Endodermal cell (in vitro differentiated cells): ENCODE measurements around the gene HYCC1. TPM values are rescaled to one million over a fixed set of nuclear protein-coding genes. Genes with fewer than 3 reads are reported as not detected.

Experiments
- DNase-seq: peaks from one replicate; pipeline ENCODE4 v3.0.0-alpha.2; 2017
- H3K27ac ChIP-seq: 2 replicates; pipeline ENCODE4 v1.5.1; 2013; ENCODE audit warnings: mild to moderate bottlenecking, low read depth, low read length, moderate library complexity
- H3K27me3 ChIP-seq: 2 replicates; pipeline ENCODE4 v1.6.1; 2013; ENCODE audit warnings: mild to moderate bottlenecking, low read length, moderate library complexity; ENCODE audit not compliant: insufficient read depth, control insufficient read depth, poor library complexity, severe bottlenecking
- H3K36me3 ChIP-seq: 2 replicates; pipeline ENCODE4 v1.7.0; 2013; ENCODE audit warnings: mild to moderate bottlenecking, low read length, moderate library complexity; ENCODE audit not compliant: control insufficient read depth, insufficient read depth
- H3K4me1 ChIP-seq: one replicate; pipeline ENCODE4 v1.7.0; 2013; ENCODE audit warnings: low read length; ENCODE audit not compliant: control insufficient read depth, insufficient read depth
- H3K4me3 ChIP-seq: 2 replicates; pipeline ENCODE4 v1.5.1; 2013; ENCODE audit warnings: mild to moderate bottlenecking, low read length, moderate library complexity
- H3K9ac ChIP-seq: 2 replicates; pipeline ENCODE4 v1.6.1; 2013; ENCODE audit warnings: mild to moderate bottlenecking, low read length, moderate library complexity; ENCODE audit not compliant: poor library complexity, severe bottlenecking; ENCODE audit errors: extremely low read depth
- H3K9me3 ChIP-seq: 2 replicates; pipeline ENCODE4 v1.6.1; 2013; ENCODE audit warnings: mild to moderate bottlenecking, low read length, moderate library complexity; ENCODE audit not compliant: control insufficient read depth
- H3K27ac Mint-ChIP-seq: 2 replicates; pipeline ENCODE4 v1.8.0; 2020; ENCODE audit warnings: mixed read lengths
- H3K27me3 Mint-ChIP-seq: 2 replicates; pipeline ENCODE4 v1.8.0; 2021; ENCODE audit warnings: mild to moderate bottlenecking, mixed read lengths; ENCODE audit not compliant: insufficient read depth
- H3K36me3 Mint-ChIP-seq: 2 replicates; pipeline ENCODE4 v1.8.0; 2020; ENCODE audit warnings: low read depth, mixed read lengths
- H3K4me1 Mint-ChIP-seq: 2 replicates; pipeline ENCODE4 v1.8.0; 2020; ENCODE audit warnings: mixed read lengths
- H3K4me3 Mint-ChIP-seq: 2 replicates; pipeline ENCODE4 v1.8.0; 2020; ENCODE audit warnings: mild to moderate bottlenecking, moderate library complexity, mixed read lengths
- H3K9me3 Mint-ChIP-seq: 2 replicates; pipeline ENCODE4 v1.8.0; 2020; ENCODE audit warnings: mild to moderate bottlenecking, mixed read lengths
- WGBS, 2 experiments: methylation state at CpG; one replicate each; pipeline versions ENCODE4 v1.1.5 to v1.1.7; 2013; ENCODE audit warnings: missing lambda C conversion rate in 2 of 2, mixed read lengths in 1 of 2; ENCODE audit not compliant: insufficient coverage in 1 of 2, insufficient read length in 1 of 2; 5-methylcytosine and 5-hydroxymethylcytosine counted together
- total RNA-seq, 2 donors: library from RNA; stranded (reverse); fragmentation: NEBNext Ultra II Directional in 1 of 2; extraction: Animal tissue kit (Norgen Biotek cat#: 25700) in 1 of 2; gene quantifications; 2 replicates in 1 of 2; 3 replicates in 1 of 2; pipeline ENCODE4 v1.2.1, GENCODE V29; 2021
- TF ChIP-seq, protein P1 (sequence below): fragments of 200-600 bp; sonication (generic); conservative IDR thresholded peaks from 2 replicates; pipeline ENCODE4 v1.5.0; 2021; ENCODE audit warnings: antibody characterized with exemption, mild to moderate bottlenecking

HYCC1 gene
- total RNA-seq, 2 donors from 2014 or later: 92.1 to 138 TPM

DNA sequence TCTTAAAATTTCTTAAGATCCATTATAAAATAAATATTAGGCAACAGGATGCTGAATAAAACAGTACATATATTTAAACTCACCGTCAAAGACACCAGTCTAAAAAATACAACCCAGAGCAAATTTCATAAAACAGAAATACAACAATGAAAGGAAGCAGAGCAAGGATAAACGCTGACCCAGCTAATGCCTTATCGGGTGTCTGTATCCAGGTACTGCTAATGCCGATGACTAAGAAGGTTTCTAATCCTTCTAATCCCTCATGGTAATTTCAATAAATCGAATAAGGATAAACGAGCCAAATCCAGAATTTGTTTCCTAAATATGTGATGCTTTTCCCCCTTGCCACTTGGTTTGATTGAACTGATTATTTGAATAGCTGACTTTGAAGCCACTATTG lies 1.7 kb downstream of the HYCC1 start:
- H3K9ac ChIP-seq: peak overlapping the region; percentile 83

DNA sequence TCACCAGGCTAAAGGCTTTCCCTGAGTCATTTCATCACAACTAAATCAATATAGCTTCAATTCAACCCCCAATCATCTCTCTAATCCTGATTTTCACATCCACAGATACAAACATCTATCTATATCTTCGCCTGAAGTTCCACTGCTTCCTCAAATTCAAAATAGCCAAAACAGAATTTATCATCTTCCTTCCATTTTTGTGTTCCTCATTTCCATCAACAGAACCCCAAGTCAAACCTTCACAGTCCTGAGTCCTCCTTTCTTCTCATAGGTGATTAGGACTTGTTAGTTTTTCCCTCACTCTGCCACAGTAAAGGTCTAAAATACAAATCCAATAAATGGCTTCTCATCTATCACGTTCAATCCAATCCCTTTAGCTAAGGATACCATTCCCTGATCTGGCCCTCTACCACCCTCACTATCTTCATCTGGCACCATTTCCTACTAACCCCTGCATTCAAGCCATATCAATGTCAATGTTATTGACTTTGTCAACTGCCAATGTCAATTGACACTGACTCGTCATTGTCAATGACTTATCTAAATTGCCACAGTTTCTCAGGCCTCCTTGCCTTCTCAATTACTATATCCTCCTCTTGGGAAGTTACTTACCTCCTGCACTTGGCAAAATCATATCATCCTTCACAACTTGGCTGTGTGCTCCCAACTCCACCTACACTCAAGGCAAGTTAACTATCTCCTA lies 2.6 kb downstream of the HYCC1 start:
- WGBS, 2 experiments: 69 to 86% methylated on average over 3 of the region's 3 CpGs
- Mint-ChIP-seq H3K36me3 (no peaks in the 10 kb centered on the region), H3K4me1 (peaks cover 9% of the 10 kb centered on the region), H3K4me3 (no peak overlapping the region), H3K27me3 (no peaks in the 10 kb centered on the region), H3K9me3 (no peaks in the 10 kb centered on the region), H3K27ac (no peak overlapping the region)
- H3K4me1 ChIP-seq: peaks cover 6% of the 10 kb centered on the region
- H3K27ac ChIP-seq: no peak overlapping the region
- peak overlapping the region; percentile 100 for H3K4me3 ChIP-seq
- TF ChIP-seq, protein P1, sequence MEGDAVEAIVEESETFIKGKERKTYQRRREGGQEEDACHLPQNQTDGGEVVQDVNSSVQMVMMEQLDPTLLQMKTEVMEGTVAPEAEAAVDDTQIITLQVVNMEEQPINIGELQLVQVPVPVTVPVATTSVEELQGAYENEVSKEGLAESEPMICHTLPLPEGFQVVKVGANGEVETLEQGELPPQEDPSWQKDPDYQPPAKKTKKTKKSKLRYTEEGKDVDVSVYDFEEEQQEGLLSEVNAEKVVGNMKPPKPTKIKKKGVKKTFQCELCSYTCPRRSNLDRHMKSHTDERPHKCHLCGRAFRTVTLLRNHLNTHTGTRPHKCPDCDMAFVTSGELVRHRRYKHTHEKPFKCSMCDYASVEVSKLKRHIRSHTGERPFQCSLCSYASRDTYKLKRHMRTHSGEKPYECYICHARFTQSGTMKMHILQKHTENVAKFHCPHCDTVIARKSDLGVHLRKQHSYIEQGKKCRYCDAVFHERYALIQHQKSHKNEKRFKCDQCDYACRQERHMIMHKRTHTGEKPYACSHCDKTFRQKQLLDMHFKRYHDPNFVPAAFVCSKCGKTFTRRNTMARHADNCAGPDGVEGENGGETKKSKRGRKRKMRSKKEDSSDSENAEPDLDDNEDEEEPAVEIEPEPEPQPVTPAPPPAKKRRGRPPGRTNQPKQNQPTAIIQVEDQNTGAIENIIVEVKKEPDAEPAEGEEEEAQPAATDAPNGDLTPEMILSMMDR: no peak
- no peak for DNase-seq
- H3K27me3 ChIP-seq: no peaks in the 10 kb centered on the region
- no peaks in the 10 kb centered on the region for H3K9me3 ChIP-seq
- no peaks in the 10 kb centered on the region for H3K36me3 ChIP-seq
- no peak overlapping the region for H3K9ac ChIP-seq

More for the DNA sequence above, 1.7 kb downstream of the HYCC1 start:
- TF ChIP-seq, protein P1: no peak
- Histone ChIP-seq H3K27me3 (no peaks in the 10 kb centered on the region), H3K4me3 (peak overlapping the region; percentile 100), H3K4me1 (peaks cover 6% of the 10 kb centered on the region), H3K36me3 (no peaks in the 10 kb centered on the region), H3K27ac (no peak overlapping the region), H3K9me3 (no peaks in the 10 kb centered on the region)
- no peak for DNase-seq
- no peaks in the 10 kb centered on the region for H3K36me3 Mint-ChIP-seq
- no peaks in the 10 kb centered on the region for H3K9me3 Mint-ChIP-seq
- H3K4me3 Mint-ChIP-seq: no peak overlapping the region
- peaks cover 13% of the 10 kb centered on the region for H3K4me1 Mint-ChIP-seq
- H3K27me3 Mint-ChIP-seq: no peaks in the 10 kb centered on the region
- WGBS, 2 experiments: 51 to 62% methylated on average over 4 to 6 of the region's 6 CpGs
- no peak overlapping the region for H3K27ac Mint-ChIP-seq

DNA sequence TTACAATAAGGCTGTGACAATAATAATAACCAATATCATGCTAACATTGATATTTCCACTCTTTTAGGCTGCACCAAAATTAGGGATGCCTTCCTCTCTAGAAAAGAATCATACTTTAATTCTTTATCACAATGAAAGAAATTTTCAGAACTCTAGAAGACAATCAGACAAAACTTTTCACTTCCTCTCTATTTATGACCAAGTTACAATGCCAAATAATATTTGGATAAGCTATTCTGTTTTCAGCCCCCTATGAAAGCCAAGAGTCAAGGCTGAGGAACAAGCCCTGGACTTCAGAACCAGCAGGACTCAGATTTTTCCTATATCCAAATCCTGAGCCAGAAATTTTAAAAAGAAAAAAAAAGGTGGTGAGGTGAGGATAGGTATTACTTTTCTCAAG lies 4.6 kb downstream of the HYCC1 start:
- TF ChIP-seq, protein P1: no peak
- Mint-ChIP-seq H3K4me1 (peaks cover 5% of the 10 kb centered on the region), H3K9me3 (no peaks in the 10 kb centered on the region), H3K4me3 (no peak overlapping the region), H3K27me3 (no peaks in the 10 kb centered on the region), H3K36me3 (no peaks in the 10 kb centered on the region), H3K27ac (no peak overlapping the region)
- Histone ChIP-seq H3K9me3 (no peaks in the 10 kb centered on the region), H3K36me3 (no peaks in the 10 kb centered on the region), H3K4me3 (peak overlapping the region; percentile 100), H3K9ac (no peak overlapping the region), H3K27me3 (no peaks in the 10 kb centered on the region), H3K27ac (no peak overlapping the region), H3K4me1 (no peaks in the 10 kb centered on the region)
- DNase-seq: no peak
